Stimulated activated memory B cell treated with anti-CD40 and anti-IgM and Interleukin-4, amounts not matched to agents 10 μg/mL and 1 μg/mL and 100 μg/mL, for 72 hours (primary cell): ENCODE data around the gene TSLP.

ENCODE experiments used
- ATAC-seq: fragments of 150-1000 bp; cut with Tn5 transposase; 2 replicates; pipeline ENCODE4 v1.10.0; 2021
- H3K27ac Mint-ChIP-seq: one replicate; pipeline ENCODE4 v1.8.0; 2022; ENCODE audit warnings: mild to moderate bottlenecking, mixed read lengths
- H3K27me3 Mint-ChIP-seq: one replicate; pipeline ENCODE4 v1.8.0; 2022; ENCODE audit warnings: mixed read lengths
- H3K36me3 Mint-ChIP-seq: one replicate; pipeline ENCODE4 v1.8.0; 2022; ENCODE audit warnings: mixed read lengths
- H3K4me1 Mint-ChIP-seq: one replicate; pipeline ENCODE4 v1.8.0; 2022; ENCODE audit warnings: mixed read lengths
- H3K4me3 Mint-ChIP-seq: one replicate; pipeline ENCODE4 v1.8.0; 2022; ENCODE audit warnings: mild to moderate bottlenecking, moderate library complexity, mixed read lengths
- H3K9me3 Mint-ChIP-seq: one replicate; pipeline ENCODE4 v1.8.0; 2022; ENCODE audit warnings: mixed read lengths

TSLP gene

GRCh38 chr5:111119221-111119620 is 47.7 kb downstream of the TSLP start:
- no peak for ATAC-seq
- H3K27me3 Mint-ChIP-seq = no peaks in the 10 kb centered on the region
- H3K36me3 Mint-ChIP-seq = peaks cover 50% of the 10 kb centered on the region

DNA sequence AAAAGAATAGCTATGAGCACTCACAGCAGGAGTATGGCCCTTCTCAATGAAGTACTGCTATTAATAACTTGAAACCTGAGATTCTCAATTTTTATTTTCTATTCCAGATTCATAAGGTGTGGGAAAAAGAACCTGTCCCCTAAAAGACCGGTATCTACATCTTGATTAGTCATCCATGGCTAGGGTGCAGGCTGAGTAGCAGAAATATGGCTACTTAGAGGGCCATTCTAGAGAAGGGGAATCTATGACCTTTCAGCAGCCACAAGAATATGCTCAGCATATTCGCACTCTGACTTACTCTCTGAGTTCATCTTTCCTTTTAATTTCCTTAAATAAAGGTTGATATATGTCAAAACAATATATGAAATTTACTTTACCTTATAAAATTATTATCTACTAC is 48.3 kb downstream of the TSLP start:
- Mint-ChIP-seq H3K36me3 (peaks cover 48% of the 10 kb centered on the region), H3K9me3 (no peaks in the 10 kb centered on the region), H3K4me3 (no peak overlapping the region), H3K27me3 (no peaks in the 10 kb centered on the region), H3K4me1 (no peaks in the 10 kb centered on the region), H3K27ac (no peak overlapping the region)
- ATAC-seq = peak; percentile 27

More at GRCh38 chr5:111119221-111119620, 47.7 kb downstream of the TSLP start:
- H3K4me1 Mint-ChIP-seq = peaks cover 2% of the 10 kb centered on the region
- H3K27ac Mint-ChIP-seq = no peak overlapping the region
- no peaks in the 10 kb centered on the region for H3K9me3 Mint-ChIP-seq
- no peak overlapping the region for H3K4me3 Mint-ChIP-seq

DNA sequence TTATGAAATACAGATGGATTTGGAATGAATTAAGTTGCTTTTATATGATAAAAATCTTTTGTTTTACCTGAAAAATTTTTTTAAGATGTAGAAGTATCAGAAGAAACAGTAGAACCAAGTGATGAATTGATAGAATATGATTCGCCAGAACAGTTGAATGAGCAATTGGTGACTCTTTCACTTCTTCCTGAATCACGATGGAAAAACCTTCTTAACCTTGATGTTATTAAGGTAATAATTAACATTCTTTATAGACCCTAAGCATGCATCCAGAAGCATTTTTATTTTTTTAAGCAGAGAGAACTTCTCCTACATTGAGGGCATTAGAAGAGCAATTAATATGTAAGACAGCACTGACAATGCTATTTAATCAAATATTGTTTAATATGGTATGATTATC is 49.4 kb downstream of the TSLP start:
- H3K4me1 Mint-ChIP-seq = no peaks in the 10 kb centered on the region
- ATAC-seq = no peak
- no peaks in the 10 kb centered on the region for H3K9me3 Mint-ChIP-seq
- no peak overlapping the region for H3K4me3 Mint-ChIP-seq
- no peaks in the 10 kb centered on the region for H3K27me3 Mint-ChIP-seq
- no peak overlapping the region for H3K27ac Mint-ChIP-seq
- peaks cover 49% of the 10 kb centered on the region for H3K36me3 Mint-ChIP-seq

- no peaks in the 10 kb centered on the region for H3K27me3 Mint-ChIP-seq
- H3K9me3 Mint-ChIP-seq = no peaks in the 10 kb centered on the region
- H3K36me3 Mint-ChIP-seq = peaks cover 58% of the 10 kb centered on the region
- H3K4me3 Mint-ChIP-seq = no peak overlapping the region
- H3K4me1 Mint-ChIP-seq = no peaks in the 10 kb centered on the region
- no peak overlapping the region for H3K27ac Mint-ChIP-seq
- no peak for ATAC-seq
These were observed 50.4 kb downstream of the TSLP start for GRCh38 chr5:111121926-111122325.

- Mint-ChIP-seq H3K4me1 (no peaks in the 10 kb centered on the region), H3K27me3 (no peaks in the 10 kb centered on the region), H3K36me3 (peaks cover 58% of the 10 kb centered on the region), H3K4me3 (no peak overlapping the region), H3K27ac (no peak overlapping the region), H3K9me3 (no peaks in the 10 kb centered on the region)
- no peak for ATAC-seq
These were observed 50.9 kb downstream of the TSLP start for GRCh38 chr5:111122398-111122797.

DNA sequence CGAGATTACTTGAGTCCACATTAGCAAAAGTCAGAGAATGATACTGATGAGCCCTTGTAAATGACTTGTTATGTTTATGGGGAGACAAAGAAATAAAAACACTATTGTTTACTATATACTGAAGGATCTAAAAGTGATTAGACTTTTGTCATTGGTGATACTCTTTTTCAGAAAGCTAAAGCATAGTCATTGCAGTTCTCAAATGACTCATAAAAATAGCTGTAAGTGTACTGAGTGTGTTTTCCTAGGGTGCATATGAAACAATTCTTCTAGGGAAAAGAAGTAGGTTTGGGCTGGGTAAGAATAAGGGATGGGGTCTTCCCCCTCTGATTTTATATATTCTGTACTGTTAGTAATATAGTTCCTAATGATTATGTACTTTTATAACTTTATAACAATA is 53.3 kb downstream of the TSLP start:
- Mint-ChIP-seq H3K9me3 (no peaks in the 10 kb centered on the region), H3K36me3 (peaks cover 58% of the 10 kb centered on the region), H3K27ac (no peak overlapping the region), H3K4me3 (no peak overlapping the region), H3K27me3 (no peaks in the 10 kb centered on the region), H3K4me1 (no peaks in the 10 kb centered on the region)
- no peak for ATAC-seq

GRCh38 chr5:111126896-111127295 is 55.4 kb downstream of the TSLP start:
- H3K4me1 Mint-ChIP-seq = peaks cover 7% of the 10 kb centered on the region

More at GRCh38 chr5:111126896-111127295, 55.4 kb downstream of the TSLP start:
- H3K9me3 Mint-ChIP-seq = no peaks in the 10 kb centered on the region
- no peak overlapping the region for H3K4me3 Mint-ChIP-seq
- ATAC-seq = no peak
- peaks cover 46% of the 10 kb centered on the region for H3K36me3 Mint-ChIP-seq
- H3K27me3 Mint-ChIP-seq = no peaks in the 10 kb centered on the region
- no peak overlapping the region for H3K27ac Mint-ChIP-seq
